Vein endothelial cell (primary cell): ENCODE measurements around the gene CCSAP. TPM values are rescaled to one million over a fixed set of nuclear protein-coding genes. Genes with fewer than 3 reads are reported as not detected.

ENCODE experiments used
- small RNA-seq: library from RNA; depleted of rRNA; stranded (forward); fragments of <200 nt; gene quantifications from one replicate; pipeline ENCODE3, GENCODE V24; 2012
- total RNA-seq: library from RNA; depleted of rRNA; stranded (reverse); fragments of >200 nt; gene quantifications from 2 replicates; pipeline ENCODE4 v1.2.3, GENCODE V29; 2012

Gene CCSAP
- 3.6 and 6.0 TPM in 2 replicates for total RNA-seq

GRCh38 chr1:229342656-229343569, at the start of gene CCSAP:
TSS of gene CCSAP (minus strand) at chr1:229343047. CDS start at chr1:229342465, 582 bp downstream.

Small RNA genes lying within 50 kb of the gene (small RNA-seq; reads per million reads assigned to genes)
- gene RNU6-180P: 0.16 reads per million

Other genes with a start within 250 kb of the CCSAP start
- 15.5 and 16.7 TPM in 2 replicates for gene RAB4A, start 71.9 kb downstream of the CCSAP start, total RNA-seq
- 0.19 TPM in 1 of 2 replicates, not detected in the other for gene ACTA1, start 91.0 kb upstream of the CCSAP start, total RNA-seq
- gene NUP133, start 165.3 kb upstream of the CCSAP start, total RNA-seq: 35.6 and 52.4 TPM in 2 replicates
- 15.4 and 20.3 TPM in 2 replicates for gene ABCB10, start 215.7 kb upstream of the CCSAP start, total RNA-seq